ENCODE measurements around the gene TGFBR3. TPM values are rescaled to one million over a fixed set of nuclear protein-coding genes. Genes with fewer than 3 reads are reported as not detected.
A peak's percentile ranks its signal among the peaks of the same experiment; 100 is the strongest.

Gene TGFBR3
- total and polyA plus RNA-seq, 4 donors = 3.6 to 81.5 (median 33.4) TPM

GRCh38 chr1:91729621-91730358 is 156.2 kb downstream of the TGFBR3 start:
- 95 to 98% methylated on average over 11 of the region's 11 CpGs for WGBS, 2 donors
- intact Hi-C loops (cut with DNase I) = loop anchor here in 1 of 2 donors (5.0 kb wide), 1 partner anchor 32 kb away; no protein-coding TSS in a partner anchor
- DNase-seq = no peak

DNA sequence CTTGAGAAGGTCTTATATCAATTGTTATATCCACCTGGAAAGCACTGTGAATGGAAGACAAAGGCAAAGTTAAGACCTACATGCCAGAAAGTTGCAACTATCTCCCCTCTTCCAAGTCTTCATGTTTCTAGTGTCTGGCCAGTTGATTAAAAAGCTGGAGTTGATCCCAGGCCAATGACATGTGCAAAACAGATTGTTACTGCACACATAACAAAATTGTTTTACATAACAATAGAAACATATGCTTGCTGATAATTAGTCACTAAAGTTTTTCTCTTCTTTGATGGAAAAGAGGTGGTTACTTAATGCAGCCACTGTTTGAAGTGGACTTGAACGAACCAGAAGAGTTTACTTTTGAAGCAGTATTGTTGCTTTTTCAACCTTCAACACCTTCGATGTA is 158.2 kb downstream of the TGFBR3 start:
- H3K27me3 ChIP-seq (ENCODE audit: control insufficient read depth in 1 of 2, insufficient read depth in 2 of 2, low read length in 1 of 2) = no peaks in the 10 kb centered on the region
- peaks cover 7 to 12% of the 10 kb centered on the region in 2 donors for H3K4me1 ChIP-seq (ENCODE audit: control insufficient read depth in 1 of 2, insufficient read depth in 2 of 2, low read length in 2 of 2)
- 97 to 98% methylated on average over 2 of the region's 2 CpGs for WGBS, 2 donors
- H3K36me3 ChIP-seq (ENCODE audit: control insufficient read depth in 1 of 2, insufficient read depth in 2 of 2, low read length in 1 of 2) = peaks cover 0 to 3% of the 10 kb centered on the region in 2 donors
- H3K4me3 ChIP-seq (ENCODE audit: low read length in 2 of 2) = no peak overlapping the region
- H3K27ac ChIP-seq (ENCODE audit: low read depth in 1 of 2, low read length in 2 of 2) = no peak overlapping the region
- DNase-seq (no peak), ATAC-seq (ENCODE audit: low FRiP score) (no peak)
- no peaks in the 10 kb centered on the region for H3K9me3 ChIP-seq (ENCODE audit: control insufficient read depth, low read length)
- intact Hi-C loops (cut with DNase I) = no loop called here

More at GRCh38 chr1:91729621-91730358, 156.2 kb downstream of the TGFBR3 start:
- H3K36me3 ChIP-seq (ENCODE audit: control insufficient read depth in 1 of 2, insufficient read depth in 2 of 2, low read length in 1 of 2) = peaks cover 0 to 3% of the 10 kb centered on the region in 2 donors
- H3K9me3 ChIP-seq (ENCODE audit: control insufficient read depth, low read length) = no peaks in the 10 kb centered on the region
- H3K27me3 ChIP-seq (ENCODE audit: control insufficient read depth in 1 of 2, insufficient read depth in 2 of 2, low read length in 1 of 2) = no peaks in the 10 kb centered on the region
- ATAC-seq (ENCODE audit: low FRiP score) = no peak
- H3K27ac ChIP-seq (ENCODE audit: low read depth in 1 of 2, low read length in 2 of 2) = no peak overlapping the region
- peaks cover 7 to 8% of the 10 kb centered on the region in 2 donors for H3K4me1 ChIP-seq (ENCODE audit: control insufficient read depth in 1 of 2, insufficient read depth in 2 of 2, low read length in 2 of 2)
- H3K4me3 ChIP-seq (ENCODE audit: low read length in 2 of 2) = no peak overlapping the region

- Histone ChIP-seq H3K4me1 (ENCODE audit: control insufficient read depth in 1 of 2, insufficient read depth in 2 of 2, low read length in 2 of 2) (peaks cover 3 to 7% of the 10 kb centered on the region in 2 donors), H3K36me3 (ENCODE audit: control insufficient read depth in 1 of 2, insufficient read depth in 2 of 2, low read length in 1 of 2) (peaks cover 0 to 3% of the 10 kb centered on the region in 2 donors), H3K9me3 (ENCODE audit: control insufficient read depth, low read length) (no peaks in the 10 kb centered on the region), H3K27ac (ENCODE audit: low read depth in 1 of 2, low read length in 2 of 2) (peak overlapping the region in 1 of 2 donors; percentile 95), H3K4me3 (ENCODE audit: low read length in 2 of 2) (no peak overlapping the region), H3K27me3 (ENCODE audit: control insufficient read depth in 1 of 2, insufficient read depth in 2 of 2, low read length in 1 of 2) (no peaks in the 10 kb centered on the region)
- intact Hi-C loops (cut with DNase I) = no loop called here
- peak; percentile 89 for ATAC-seq (ENCODE audit: low FRiP score)
- 6 to 7% methylated on average over 7 of the region's 7 CpGs for WGBS, 2 donors
- DNase-seq = no peak
Observed at GRCh38 chr1:91725989-91726721, 159.8 kb downstream of the TGFBR3 start.

DNA sequence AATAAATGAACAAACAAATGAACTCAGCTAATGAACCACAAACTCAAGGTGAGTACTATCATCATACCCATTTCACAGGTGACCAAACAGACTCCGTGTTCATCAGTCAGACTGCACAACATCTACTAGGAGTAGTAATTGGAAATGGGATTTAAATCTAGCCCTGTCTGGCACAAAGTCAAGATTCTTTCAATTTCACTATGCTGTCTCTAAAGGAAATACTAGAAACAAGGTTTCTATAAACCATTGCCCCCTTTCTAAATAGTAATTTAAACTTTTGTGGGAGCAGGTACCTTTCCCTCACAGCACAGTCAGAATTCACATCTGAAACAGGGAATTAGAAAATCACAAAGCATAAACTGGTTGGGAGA is 160.3 kb downstream of the TGFBR3 start:
- ATAC-seq (ENCODE audit: low FRiP score) (no peak), DNase-seq (no peak)
- intact Hi-C loops (cut with DNase I) = no loop called here
- Histone ChIP-seq H3K27ac (ENCODE audit: low read depth in 1 of 2, low read length in 2 of 2) (peak overlapping the region in 1 of 2 donors; percentile 36), H3K4me1 (ENCODE audit: control insufficient read depth in 1 of 2, insufficient read depth in 2 of 2, low read length in 2 of 2) (peaks cover 3 to 7% of the 10 kb centered on the region in 2 donors), H3K4me3 (ENCODE audit: low read length in 2 of 2) (no peak overlapping the region), H3K9me3 (ENCODE audit: control insufficient read depth, low read length) (no peaks in the 10 kb centered on the region), H3K36me3 (ENCODE audit: control insufficient read depth in 1 of 2, insufficient read depth in 2 of 2, low read length in 1 of 2) (peaks cover 0 to 3% of the 10 kb centered on the region in 2 donors), H3K27me3 (ENCODE audit: control insufficient read depth in 1 of 2, insufficient read depth in 2 of 2, low read length in 1 of 2) (no peaks in the 10 kb centered on the region)
- 40 to 41% methylated on average over 1 of the region's 1 CpG for WGBS, 2 donors

- Histone ChIP-seq H3K9me3 (ENCODE audit: control insufficient read depth, low read length) (no peaks in the 10 kb centered on the region), H3K36me3 (ENCODE audit: control insufficient read depth in 1 of 2, insufficient read depth in 2 of 2, low read length in 1 of 2) (peaks cover 2 to 4% of the 10 kb centered on the region in 2 donors), H3K27ac (ENCODE audit: low read depth in 1 of 2, low read length in 2 of 2) (no peak overlapping the region), H3K27me3 (ENCODE audit: control insufficient read depth in 1 of 2, insufficient read depth in 2 of 2, low read length in 1 of 2) (no peaks in the 10 kb centered on the region), H3K4me1 (ENCODE audit: control insufficient read depth in 1 of 2, insufficient read depth in 2 of 2, low read length in 2 of 2) (peaks cover 3 to 7% of the 10 kb centered on the region in 2 donors), H3K4me3 (ENCODE audit: low read length in 2 of 2) (no peak overlapping the region)
- 76 to 99% methylated on average over 2 of the region's 2 CpGs for WGBS, 2 donors
- DNase-seq = no peak
- intact Hi-C loops (cut with DNase I) = no loop called here
- ATAC-seq (ENCODE audit: low FRiP score) = no peak
Observed at GRCh38 chr1:91724644-91725043, 161.3 kb downstream of the TGFBR3 start.

DNA sequence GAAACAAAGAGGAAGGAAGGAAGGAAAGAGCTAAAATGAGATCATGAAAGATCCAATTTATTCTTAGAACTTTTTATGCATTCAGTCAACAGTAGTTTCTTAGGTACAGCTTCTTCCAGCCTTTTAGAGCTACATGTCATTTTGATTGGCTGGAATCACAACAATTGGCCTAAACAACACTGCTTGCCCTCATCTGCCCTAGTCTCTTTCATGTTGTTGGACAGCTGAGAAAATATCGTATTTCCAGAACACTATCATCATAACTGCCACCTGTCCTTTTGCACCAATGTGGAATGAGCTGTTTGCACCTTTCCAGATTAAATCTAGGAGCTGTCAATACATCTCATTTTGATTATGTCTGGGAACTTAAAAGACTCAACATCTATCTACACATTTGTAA is 161.7 kb downstream of the TGFBR3 start:
- Histone ChIP-seq H3K4me1 (ENCODE audit: control insufficient read depth in 1 of 2, insufficient read depth in 2 of 2, low read length in 2 of 2) (peaks cover 3 to 7% of the 10 kb centered on the region in 2 donors), H3K9me3 (ENCODE audit: control insufficient read depth, low read length) (no peaks in the 10 kb centered on the region), H3K36me3 (ENCODE audit: control insufficient read depth in 1 of 2, insufficient read depth in 2 of 2, low read length in 1 of 2) (peaks cover 3 to 6% of the 10 kb centered on the region in 2 donors), H3K4me3 (ENCODE audit: low read length in 2 of 2) (no peak overlapping the region), H3K27me3 (ENCODE audit: control insufficient read depth in 1 of 2, insufficient read depth in 2 of 2, low read length in 1 of 2) (no peaks in the 10 kb centered on the region), H3K27ac (ENCODE audit: low read depth in 1 of 2, low read length in 2 of 2) (no peak overlapping the region)
- intact Hi-C loops (cut with DNase I) = no loop called here
- DNase-seq = no peak
- 89 to 95% methylated on average over 1 of the region's 1 CpG for WGBS, 2 donors
- ATAC-seq (ENCODE audit: low FRiP score) = no peak

DNA sequence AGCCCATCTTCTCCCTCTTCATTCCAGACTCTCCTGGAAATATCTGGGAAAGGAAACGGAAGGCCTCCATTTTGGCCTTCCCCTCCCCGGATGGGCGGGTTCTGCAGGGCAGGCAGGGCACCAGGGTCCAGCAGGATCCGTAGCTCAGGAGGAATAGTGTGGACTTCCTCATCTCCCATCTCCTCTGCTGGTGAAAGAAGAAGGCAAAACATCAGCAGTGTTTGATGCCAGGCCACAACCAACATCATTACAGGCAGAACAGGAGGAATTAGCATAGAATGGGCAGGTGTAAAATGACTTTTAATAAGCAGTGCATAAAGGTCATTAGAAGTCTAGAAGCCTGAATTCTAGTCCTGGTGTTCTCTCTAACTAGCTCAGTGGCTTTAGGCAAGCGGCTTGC is 165.9 kb downstream of the TGFBR3 start:
- peaks cover 6 to 9% of the 10 kb centered on the region in 2 donors for H3K36me3 ChIP-seq (ENCODE audit: control insufficient read depth in 1 of 2, insufficient read depth in 2 of 2, low read length in 1 of 2)
- intact Hi-C loops (cut with DNase I) = no loop called here
- no peaks in the 10 kb centered on the region for H3K9me3 ChIP-seq (ENCODE audit: control insufficient read depth, low read length)
- 82 to 97% methylated on average over 5 of the region's 5 CpGs for WGBS, 2 donors
- peaks cover 0 to 3% of the 10 kb centered on the region in 2 donors for H3K4me1 ChIP-seq (ENCODE audit: control insufficient read depth in 1 of 2, insufficient read depth in 2 of 2, low read length in 2 of 2)
- H3K4me3 ChIP-seq (ENCODE audit: low read length in 2 of 2) = no peak overlapping the region
- H3K27me3 ChIP-seq (ENCODE audit: control insufficient read depth in 1 of 2, insufficient read depth in 2 of 2, low read length in 1 of 2) = no peaks in the 10 kb centered on the region
- DNase-seq (no peak), ATAC-seq (ENCODE audit: low FRiP score) (no peak)
- H3K27ac ChIP-seq (ENCODE audit: low read depth in 1 of 2, low read length in 2 of 2) = no peak overlapping the region

DNA sequence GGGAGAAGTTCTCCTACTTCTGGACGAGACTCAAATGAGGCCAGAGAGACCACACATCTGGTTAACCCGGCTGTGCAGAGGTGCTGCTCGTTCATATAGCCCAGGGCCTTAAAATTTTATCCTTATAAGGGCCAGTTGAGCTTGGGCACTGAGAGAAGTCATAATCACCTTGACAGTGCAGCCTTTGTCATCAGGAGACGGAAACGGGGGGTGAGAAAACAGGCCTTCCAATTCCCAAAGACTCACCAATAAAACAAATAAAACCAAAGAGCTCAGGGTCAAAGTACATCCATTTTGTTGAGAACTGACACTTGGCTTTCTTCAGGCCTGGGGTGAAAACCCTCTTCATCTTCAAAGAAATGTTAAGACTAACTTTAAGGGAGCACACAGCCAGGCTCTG is 167.1 kb downstream of the TGFBR3 start:
- H3K27ac ChIP-seq (ENCODE audit: low read depth in 1 of 2, low read length in 2 of 2) = no peak overlapping the region
- DNase-seq = no peak
- peaks cover 6 to 9% of the 10 kb centered on the region in 2 donors for H3K36me3 ChIP-seq (ENCODE audit: control insufficient read depth in 1 of 2, insufficient read depth in 2 of 2, low read length in 1 of 2)

More for the DNA sequence above, 167.1 kb downstream of the TGFBR3 start:
- H3K4me3 ChIP-seq (ENCODE audit: low read length in 2 of 2) = no peak overlapping the region
- no peaks in the 10 kb centered on the region for H3K9me3 ChIP-seq (ENCODE audit: control insufficient read depth, low read length)
- no peaks in the 10 kb centered on the region for H3K4me1 ChIP-seq (ENCODE audit: control insufficient read depth in 1 of 2, insufficient read depth in 2 of 2, low read length in 2 of 2)
- ATAC-seq (ENCODE audit: low FRiP score) = no peak
- H3K27me3 ChIP-seq (ENCODE audit: control insufficient read depth in 1 of 2, insufficient read depth in 2 of 2, low read length in 1 of 2) = no peaks in the 10 kb centered on the region
- 93 to 96% methylated on average over 5 of the region's 5 CpGs for WGBS, 2 donors
- intact Hi-C loops (cut with DNase I) = no loop called here

All from aorta (tissue), 5 donors.